Left ventricle myocardium inferior (tissue), 1 donor: ENCODE measurements around the gene TDP2. TPM values are rescaled to one million over a fixed set of nuclear protein-coding genes. Genes with fewer than 3 reads are reported as not detected.

Source experiments
- DNase-seq: peaks from one replicate; pipeline ENCODE4 v3.0.0-alpha.2; 2020
- H3K27ac ChIP-seq: fragments of 200-600 bp; replicated peaks from 2 replicates; pipeline ENCODE4 v1.8.0; 2021
- H3K27me3 ChIP-seq: fragments of 200-600 bp; 2 replicates; pipeline ENCODE4 v1.8.0; 2021; ENCODE audit warnings: low read depth
- H3K36me3 ChIP-seq: fragments of 200-600 bp; 2 replicates; pipeline ENCODE4 v1.8.0; 2021
- H3K4me1 ChIP-seq: fragments of 200-600 bp; 2 replicates; pipeline ENCODE4 v1.8.0; 2021
- H3K4me3 ChIP-seq: fragments of 200-600 bp; 2 replicates; pipeline ENCODE4 v1.8.0; 2021; ENCODE audit warnings: mild to moderate bottlenecking, moderate library complexity
- H3K9me3 ChIP-seq: fragments of 200-600 bp; replicated peaks from 2 replicates; pipeline ENCODE4 v1.8.0; 2021
- CTCF ChIP-seq: fragments of 200-600 bp; IDR thresholded peaks from 2 replicates; pipeline ENCODE4 v1.8.0; 2021; ENCODE audit warnings: antibody characterized with exemption, mild to moderate bottlenecking, borderline replicate concordance
- intact Hi-C: fragments of 100-400 bp; cut with micrococcal nuclease; formaldehyde crosslinking; loops from one replicate; pipeline ENCODE4 v1.11.0; 2022
- total RNA-seq: library from RNA; stranded (reverse); fragmentation: NEBNext Ultra II Directional; extraction: Animal tissue kit (Norgen Biotek cat#: 25700); gene quantifications from one replicate; pipeline ENCODE4 v1.2.1, GENCODE V29; 2021
- donor health status: DM: no; HTN: yes; CAD: no; lungs with severe emphysema.

Gene TDP2
- total RNA-seq, 1 donor from 2014 or later, result 22.1 TPM

GRCh38 chr6:24613361-24614042, 53.2 kb downstream of the TDP2 start:
- no peaks in the 10 kb centered on the region for H3K9me3 ChIP-seq
- no peaks in the 10 kb centered on the region for H3K36me3 ChIP-seq
- H3K4me3 ChIP-seq, result no peak overlapping the region
- peaks cover 35% of the 10 kb centered on the region for H3K27me3 ChIP-seq
- H3K4me1 ChIP-seq, result no peaks in the 10 kb centered on the region
- TF ChIP-seq CTCF, result no peak
- no peak for DNase-seq
- intact Hi-C loops, result no loop called here
- no peak overlapping the region for H3K27ac ChIP-seq

- Histone ChIP-seq H3K36me3 (no peaks in the 10 kb centered on the region), H3K9me3 (no peaks in the 10 kb centered on the region), H3K4me3 (no peak overlapping the region), H3K27me3 (peaks cover 28% of the 10 kb centered on the region), H3K4me1 (no peaks in the 10 kb centered on the region), H3K27ac (no peak overlapping the region)
- intact Hi-C loops, result no loop called here
- DNase-seq, result no peak
- no peak for TF ChIP-seq CTCF
These were observed 56.0 kb downstream of the TDP2 start for GRCh38 chr6:24610672-24611071.

- peaks cover 4% of the 10 kb centered on the region for H3K27me3 ChIP-seq
- DNase-seq, result no peak
- H3K9me3 ChIP-seq, result no peaks in the 10 kb centered on the region
- H3K27ac ChIP-seq, result no peak overlapping the region
- no peak for TF ChIP-seq CTCF
- no peaks in the 10 kb centered on the region for H3K4me1 ChIP-seq
- H3K4me3 ChIP-seq, result no peak overlapping the region
- H3K36me3 ChIP-seq, result no peaks in the 10 kb centered on the region
- intact Hi-C loops, result no loop called here
These were observed 59.2 kb downstream of the TDP2 start for GRCh38 chr6:24607310-24608105.

GRCh38 chr6:24606200-24606930, 60.3 kb downstream of the TDP2 start:
- TF ChIP-seq CTCF, result no peak
- H3K9me3 ChIP-seq, result no peaks in the 10 kb centered on the region
- DNase-seq, result no peak
- H3K4me1 ChIP-seq, result no peaks in the 10 kb centered on the region
- H3K27me3 ChIP-seq, result no peaks in the 10 kb centered on the region
- no peak overlapping the region for H3K4me3 ChIP-seq
- H3K36me3 ChIP-seq, result no peaks in the 10 kb centered on the region
- no peak overlapping the region for H3K27ac ChIP-seq
- intact Hi-C loops, result no loop called here

- H3K4me3 ChIP-seq, result no peak overlapping the region
- H3K27me3 ChIP-seq, result no peaks in the 10 kb centered on the region
- no peak for TF ChIP-seq CTCF
- no peak overlapping the region for H3K27ac ChIP-seq
- no peaks in the 10 kb centered on the region for H3K9me3 ChIP-seq
- no peaks in the 10 kb centered on the region for H3K4me1 ChIP-seq
- H3K36me3 ChIP-seq, result no peaks in the 10 kb centered on the region
- intact Hi-C loops, result no loop called here
- no peak for DNase-seq
These were observed 63.5 kb downstream of the TDP2 start for GRCh38 chr6:24603241-24603640.
